CD4-positive, alpha-beta T cell (primary cell): ENCODE results near the gene ZBTB40. TPM values are rescaled to one million over a fixed set of nuclear protein-coding genes. Genes with fewer than 3 reads are reported as not detected.

Source experiments
- ATAC-seq: fragments of 200-7000 bp; cut with Tn5 transposase; one replicate; pipeline ENCODE4 v1.10.0; 2022; ENCODE audit warnings: mild to moderate bottlenecking; ENCODE audit not compliant: poor library complexity
- CTCF ChIA-PET: fragments of 350-600 bp; sonication (Branson Sonifier 250); formaldehyde crosslinking; loops from one replicate; lab custom pipeline; 2021; ENCODE audit warnings: antibody characterized with exemption, inconsistent platforms; lab: Charles Lee
- POLR2A ChIA-PET: fragments of 350-600 bp; sonication (Branson Sonifier 250); formaldehyde crosslinking; loops from one replicate; lab custom pipeline; 2021; ENCODE audit warnings: antibody characterized with exemption, inconsistent platforms; lab: Charles Lee
- DNase-seq, 14 experiments: peaks; one replicate each; pipeline ENCODE4 v3.0.0-alpha.2; 2013 to 2020; ENCODE audit warnings: mixed read lengths in 2 of 14
- H3K27ac ChIP-seq, 2 donors: one replicate each; pipeline versions ENCODE4 v1.5.1 to v1.7.0; 2013; ENCODE audit warnings: low read length in 2 of 2, low read depth in 1 of 2, mild to moderate bottlenecking in 1 of 2
- H3K27me3 ChIP-seq, 2 experiments: 1 replicate in 1 of 2; 2 replicates in 1 of 2; pipeline versions ENCODE4 v1.6.1 to v1.7.0; 2013; ENCODE audit warnings: low read length in 2 of 2, control low read depth in 1 of 2, mild to moderate bottlenecking in 1 of 2, moderate library complexity in 1 of 2; ENCODE audit not compliant: insufficient read depth in 2 of 2, control insufficient read depth in 1 of 2
- H3K36me3 ChIP-seq: one replicate; pipeline ENCODE4 v1.6.1; 2013; ENCODE audit warnings: low read length, control low read depth; ENCODE audit not compliant: insufficient read depth
- H3K4me1 ChIP-seq: one replicate; pipeline ENCODE4 v1.6.1; 2013; ENCODE audit warnings: low read length, control low read depth; ENCODE audit not compliant: insufficient read depth
- H3K4me3 ChIP-seq: one replicate; pipeline ENCODE4 v1.5.1; 2013; ENCODE audit warnings: mild to moderate bottlenecking, low read length, moderate library complexity
- H3K9me3 ChIP-seq, 2 experiments: 1 replicate in 1 of 2; 2 replicates in 1 of 2; pipeline versions ENCODE4 v1.6.1 to v1.7.0; 2013; ENCODE audit warnings: low read length in 2 of 2, mild to moderate bottlenecking in 2 of 2, control low read depth in 1 of 2, moderate library complexity in 1 of 2; ENCODE audit not compliant: control insufficient read depth in 1 of 2, insufficient read depth in 1 of 2
- H3K27ac Mint-ChIP-seq: one replicate; pipeline ENCODE4 v1.8.0; 2020; ENCODE audit warnings: mixed read lengths
- H3K27me3 Mint-ChIP-seq: one replicate; pipeline ENCODE4 v1.8.0; 2021; ENCODE audit warnings: mixed read lengths
- H3K36me3 Mint-ChIP-seq: one replicate; pipeline ENCODE4 v1.8.0; 2021; ENCODE audit warnings: low read depth, mixed read lengths
- H3K4me1 Mint-ChIP-seq: one replicate; pipeline ENCODE4 v1.8.0; 2021; ENCODE audit warnings: low read depth, mixed read lengths
- H3K4me3 Mint-ChIP-seq: one replicate; pipeline ENCODE4 v1.8.0; 2020; ENCODE audit warnings: mild to moderate bottlenecking, mixed read lengths
- H3K9me3 Mint-ChIP-seq: one replicate; pipeline ENCODE4 v1.8.0; 2020; ENCODE audit warnings: mixed read lengths
- CTCF ChIP-seq: fragments of 200-600 bp; IDR thresholded peaks from one replicate; pipeline ENCODE4 v1.8.0; 2022; ENCODE audit warnings: antibody characterized with exemption, mild to moderate bottlenecking
- intact Hi-C, 2 experiments: fragments of 100-400 bp; cut with DNase I in 1 of 2; cut with micrococcal nuclease in 1 of 2; formaldehyde crosslinking; loops; one replicate each; pipeline versions ENCODE4 v1.15.1 to v1.9.0; 2023 to 2025; cut with DNase I, micrococcal nuclease
- total RNA-seq, 174 experiments: library from RNA in 2 of 174; stranded (reverse) in 2 of 174; gene quantifications; one replicate each; pipeline ENCODE4 v1.2.3 and lab custom pipeline; 2021 to 2026

The ZBTB40 gene
- total RNA-seq, 2 experiments from 2014 or later, result 28.4 to 30.6 TPM

GRCh38 chr1:22452481-22452957, 868 bp downstream of the ZBTB40 start:
- H3K9me3 Mint-ChIP-seq, result no peaks in the 10 kb centered on the region
- no peak for TF ChIP-seq CTCF
- peak in 11 of 14 experiments; percentile 2 to 60 (median 16) for DNase-seq
- no peaks in the 10 kb centered on the region for H3K27me3 Mint-ChIP-seq
- Histone ChIP-seq H3K27me3 (no peaks in the 10 kb centered on the region), H3K4me1 (peaks cover 11% of the 10 kb centered on the region), H3K9me3 (peaks cover 0 to 7% of the 10 kb centered on the region in 2 experiments), H3K36me3 (no peaks in the 10 kb centered on the region), H3K27ac (peak overlapping the region; percentile 88 to 89), H3K4me3 (peak overlapping the region; percentile 94)
- ChIA-PET CTCF (interaction anchor here (1.3 kb wide), 1 partner anchor 347 kb away, joined by 3 read pairs; no protein-coding TSS in a partner anchor), POLR2A (interaction anchor here (0.7 to 1.7 kb wide), 6 partner anchors 9 to 427 kb away, joined by 3 to 6 read pairs (median 4); no protein-coding TSS in a partner anchor)
- H3K27ac Mint-ChIP-seq, result peak overlapping the region; percentile 85
- intact Hi-C loops, result loop anchor here (5.0 kb wide), 1 partner anchor 670 kb away; the partner anchor contains the start of gene USP48 (in 2 of the 2)
- H3K4me3 Mint-ChIP-seq, result peak overlapping the region; percentile 91
- peaks cover 15% of the 10 kb centered on the region for H3K36me3 Mint-ChIP-seq
- peaks cover 48% of the 10 kb centered on the region for H3K4me1 Mint-ChIP-seq
- ATAC-seq, result peak; percentile 30

DNA sequence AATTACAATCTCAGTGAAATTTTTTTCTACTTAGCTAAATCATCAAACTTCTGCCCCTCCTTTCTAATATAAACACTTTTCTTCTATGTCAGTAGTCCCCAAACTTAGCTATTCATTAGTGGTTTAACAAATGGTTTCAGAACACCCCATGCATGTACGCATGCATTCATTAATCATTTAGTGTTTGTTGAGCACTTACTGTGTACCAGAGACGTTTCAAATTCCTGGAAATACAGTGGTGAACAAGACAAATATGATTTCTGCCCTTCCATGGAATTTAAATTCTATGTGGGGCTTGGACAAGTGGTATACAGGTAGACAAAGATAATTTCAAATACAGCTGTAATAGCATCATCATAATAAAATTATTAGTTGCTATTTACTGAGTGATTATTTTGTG, 1.5 kb downstream of the ZBTB40 start:
- Histone ChIP-seq H3K4me1 (peaks cover 15% of the 10 kb centered on the region), H3K27me3 (no peaks in the 10 kb centered on the region), H3K4me3 (no peak overlapping the region), H3K9me3 (peaks cover 0 to 7% of the 10 kb centered on the region in 2 experiments), H3K27ac (no peak overlapping the region), H3K36me3 (no peaks in the 10 kb centered on the region)
- ChIA-PET CTCF (no interaction called here), POLR2A (interaction anchor here (0.7 to 1.6 kb wide), 4 partner anchors 8 to 428 kb away, joined by 3 to 6 read pairs (median 4); no protein-coding TSS in a partner anchor)
- H3K36me3 Mint-ChIP-seq, result peaks cover 15% of the 10 kb centered on the region
- intact Hi-C loops, result loop anchor here (5.0 kb wide), 1 partner anchor 671 kb away; the partner anchor contains the start of gene USP48 (in 2 of the 2)
- ATAC-seq (no peak), DNase-seq (no peak)
- H3K27me3 Mint-ChIP-seq, result no peaks in the 10 kb centered on the region
- H3K27ac Mint-ChIP-seq, result peak overlapping the region; percentile 85
- no peak for TF ChIP-seq CTCF
- peaks cover 55% of the 10 kb centered on the region for H3K4me1 Mint-ChIP-seq
- peak overlapping the region; percentile 91 for H3K4me3 Mint-ChIP-seq
- no peaks in the 10 kb centered on the region for H3K9me3 Mint-ChIP-seq

GRCh38 chr1:22454476-22455056, 2.9 kb downstream of the ZBTB40 start:
- TF ChIP-seq CTCF, result no peak
- ChIA-PET CTCF (no interaction called here), POLR2A (interaction anchor here (1.5 kb wide), 1 partner anchor 20 kb away, joined by 3 read pairs; no protein-coding TSS in a partner anchor)
- no peaks in the 10 kb centered on the region for H3K9me3 Mint-ChIP-seq
- H3K27me3 ChIP-seq, result no peaks in the 10 kb centered on the region
- H3K27ac Mint-ChIP-seq, result no peak overlapping the region
- H3K4me1 Mint-ChIP-seq, result peaks cover 66% of the 10 kb centered on the region
- intact Hi-C loops, result loop anchor here (5.0 kb wide), 1 partner anchor 672 kb away; the partner anchor contains the start of gene USP48 (in 2 of the 2)
- no peak for ATAC-seq
- peak overlapping the region; percentile 50 for H3K4me3 Mint-ChIP-seq
- peaks cover 15% of the 10 kb centered on the region for H3K36me3 Mint-ChIP-seq
- H3K9me3 ChIP-seq, result peaks cover 0 to 7% of the 10 kb centered on the region in 2 experiments
- peaks cover 17% of the 10 kb centered on the region for H3K4me1 ChIP-seq
- no peak overlapping the region for H3K4me3 ChIP-seq
- no peaks in the 10 kb centered on the region for H3K36me3 ChIP-seq
- DNase-seq, result no peak
- H3K27ac ChIP-seq, result no peak overlapping the region
- no peaks in the 10 kb centered on the region for H3K27me3 Mint-ChIP-seq
